Measurements from ENCODE around the gene CFAP52. TPM values are rescaled to one million over a fixed set of nuclear protein-coding genes. Genes with fewer than 3 reads are reported as not detected.

Gene CFAP52
- total and polyA plus RNA-seq, 2 of the 13 experiments (the other 11 are each of a cell fraction or from before 2014, with no cell fraction given): not detected

GRCh38 chr17:9676084-9676483 lies 99.6 kb downstream of the CFAP52 start (continued):
- TF ChIP-seq ZNF770 (CRISPR knock-in tag; IDR thresholded peaks at IDR 0.05): no peak
- no peak for TF ChIP-seq NFE2 (CRISPR knock-in tag; IDR thresholded peaks at IDR 0.05)
- TF ChIP-seq STAG1 (CRISPR knock-in tag; IDR thresholded peaks at IDR 0.05): peak; percentile 46
- no peak for TF ChIP-seq GPBP1L1 (CRISPR knock-in tag; IDR thresholded peaks at IDR 0.05)
- no peak for TF ChIP-seq SP140L (CRISPR knock-in tag; IDR thresholded peaks at IDR 0.05; ENCODE audit: borderline replicate concordance)
- no peak for TF ChIP-seq ZNF124 (CRISPR knock-in tag; IDR thresholded peaks at IDR 0.05)
- TF ChIP-seq KDM4B (CRISPR knock-in tag; IDR thresholded peaks at IDR 0.05): no peak
- no peak for TF ChIP-seq ZNF441 (CRISPR knock-in tag; IDR thresholded peaks at IDR 0.05; ENCODE audit: borderline replicate concordance)
- no peak for TF ChIP-seq ZNF160 (CRISPR knock-in tag; IDR thresholded peaks at IDR 0.05)
- no peak for TF ChIP-seq ZFP82 (CRISPR knock-in tag; IDR thresholded peaks at IDR 0.05; ENCODE audit: borderline replicate concordance)
- no peak for TF ChIP-seq TEF (CRISPR knock-in tag; IDR thresholded peaks at IDR 0.05)
- TF ChIP-seq ZNF251 (CRISPR knock-in tag; IDR thresholded peaks at IDR 0.05): no peak
- TF ChIP-seq EHMT2 (IDR thresholded peaks at IDR 0.05; ENCODE audit: borderline replicate concordance, low read depth, low read length): no peak
- TF ChIP-seq, protein P1, sequence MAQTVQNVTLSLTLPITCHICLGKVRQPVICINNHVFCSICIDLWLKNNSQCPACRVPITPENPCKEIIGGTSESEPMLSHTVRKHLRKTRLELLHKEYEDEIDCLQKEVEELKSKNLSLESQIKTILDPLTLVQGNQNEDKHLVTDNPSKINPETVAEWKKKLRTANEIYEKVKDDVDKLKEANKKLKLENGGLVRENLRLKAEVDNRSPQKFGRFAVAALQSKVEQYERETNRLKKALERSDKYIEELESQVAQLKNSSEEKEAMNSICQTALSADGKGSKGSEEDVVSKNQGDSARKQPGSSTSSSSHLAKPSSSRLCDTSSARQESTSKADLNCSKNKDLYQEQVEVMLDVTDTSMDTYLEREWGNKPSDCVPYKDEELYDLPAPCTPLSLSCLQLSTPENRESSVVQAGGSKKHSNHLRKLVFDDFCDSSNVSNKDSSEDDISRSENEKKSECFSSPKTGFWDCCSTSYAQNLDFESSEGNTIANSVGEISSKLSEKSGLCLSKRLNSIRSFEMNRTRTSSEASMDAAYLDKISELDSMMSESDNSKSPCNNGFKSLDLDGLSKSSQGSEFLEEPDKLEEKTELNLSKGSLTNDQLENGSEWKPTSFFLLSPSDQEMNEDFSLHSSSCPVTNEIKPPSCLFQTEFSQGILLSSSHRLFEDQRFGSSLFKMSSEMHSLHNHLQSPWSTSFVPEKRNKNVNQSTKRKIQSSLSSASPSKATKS (CRISPR knock-in tag; IDR thresholded peaks at IDR 0.05): no peak
- TF ChIP-seq FOXO1 (CRISPR knock-in tag; IDR thresholded peaks at IDR 0.05): no peak
- TF ChIP-seq ZNF292 (CRISPR knock-in tag; IDR thresholded peaks at IDR 0.05; ENCODE audit: borderline replicate concordance, low read depth): no peak
- TF ChIP-seq CHD2 (IDR thresholded peaks at IDR 0.05; ENCODE audit: low read depth, low read length): no peak
- TF ChIP-seq NRL (CRISPR knock-in tag; IDR thresholded peaks at IDR 0.05; ENCODE audit: borderline replicate concordance): no peak
- no peak for TF ChIP-seq NR2C2 (CRISPR knock-in tag; IDR thresholded peaks at IDR 0.05; ENCODE audit: borderline replicate concordance)
- TF ChIP-seq RBM22 (optimal IDR thresholded peaks at IDR 0.05; ENCODE audit: low read length): no peak
- TF ChIP-seq FOXA1 (IDR thresholded peaks at IDR 0.05): no peak
- TF ChIP-seq FOXA1 (CRISPR knock-in tag; IDR thresholded peaks at IDR 0.05): no peak
- no peak for TF ChIP-seq ZSCAN30 (CRISPR knock-in tag; IDR thresholded peaks at IDR 0.05)
- TF ChIP-seq ZBTB7B (CRISPR knock-in tag; IDR thresholded peaks at IDR 0.05): no peak
- TF ChIP-seq, protein P2, sequence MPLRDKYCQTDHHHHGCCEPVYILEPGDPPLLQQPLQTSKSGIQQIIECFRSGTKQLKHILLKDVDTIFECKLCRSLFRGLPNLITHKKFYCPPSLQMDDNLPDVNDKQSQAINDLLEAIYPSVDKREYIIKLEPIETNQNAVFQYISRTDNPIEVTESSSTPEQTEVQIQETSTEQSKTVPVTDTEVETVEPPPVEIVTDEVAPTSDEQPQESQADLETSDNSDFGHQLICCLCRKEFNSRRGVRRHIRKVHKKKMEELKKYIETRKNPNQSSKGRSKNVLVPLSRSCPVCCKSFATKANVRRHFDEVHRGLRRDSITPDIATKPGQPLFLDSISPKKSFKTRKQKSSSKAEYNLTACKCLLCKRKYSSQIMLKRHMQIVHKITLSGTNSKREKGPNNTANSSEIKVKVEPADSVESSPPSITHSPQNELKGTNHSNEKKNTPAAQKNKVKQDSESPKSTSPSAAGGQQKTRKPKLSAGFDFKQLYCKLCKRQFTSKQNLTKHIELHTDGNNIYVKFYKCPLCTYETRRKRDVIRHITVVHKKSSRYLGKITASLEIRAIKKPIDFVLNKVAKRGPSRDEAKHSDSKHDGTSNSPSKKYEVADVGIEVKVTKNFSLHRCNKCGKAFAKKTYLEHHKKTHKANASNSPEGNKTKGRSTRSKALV (CRISPR knock-in tag; IDR thresholded peaks at IDR 0.05): no peak
- TF ChIP-seq HHEX (CRISPR knock-in tag; IDR thresholded peaks at IDR 0.05): no peak
